Neuronal stem cell (in vitro differentiated cells): ENCODE results near the gene NPR2.
A peak's percentile ranks its signal among the peaks of the same experiment; 100 is the strongest.

ENCODE experiments used
- DNase-seq: peaks from one replicate; pipeline ENCODE4 v3.0.0-alpha.2; 2013; ENCODE audit warnings: low spot score
- H2AFZ ChIP-seq: one replicate; pipeline ENCODE4 v1.6.1; 2013; ENCODE audit warnings: mild to moderate bottlenecking, low read length, inconsistent platforms
- H2AK5ac ChIP-seq: 2 replicates; pipeline ENCODE4 v1.6.1; 2013; ENCODE audit warnings: low read depth, mild to moderate bottlenecking, inconsistent platforms, low read length, moderate library complexity, mixed read lengths
- H2BK120ac ChIP-seq: 2 replicates; pipeline ENCODE4 v1.6.1; 2013; ENCODE audit warnings: low read depth, mild to moderate bottlenecking, inconsistent platforms, low read length, moderate library complexity, mixed read lengths
- H2BK12ac ChIP-seq: one replicate; pipeline ENCODE4 v1.6.1; 2013; ENCODE audit warnings: low read length, inconsistent platforms
- H2BK15ac ChIP-seq: 2 replicates; pipeline ENCODE4 v1.6.1; 2013; ENCODE audit warnings: mild to moderate bottlenecking, low read length, inconsistent platforms, mixed read lengths
- H2BK5ac ChIP-seq: one replicate; pipeline ENCODE4 v1.6.1; 2013; ENCODE audit warnings: inconsistent platforms, mild to moderate bottlenecking, low read length, moderate library complexity
- H3K14ac ChIP-seq: one replicate; pipeline ENCODE4 v1.6.1; 2013; ENCODE audit warnings: low read length, inconsistent platforms
- H3K18ac ChIP-seq: 2 replicates; pipeline ENCODE4 v1.6.1; 2013; ENCODE audit warnings: low read length, inconsistent platforms
- H3K23ac ChIP-seq: 2 replicates; pipeline ENCODE4 v1.6.1; 2013; ENCODE audit warnings: low read depth, mild to moderate bottlenecking, mixed read lengths, low read length, inconsistent platforms; ENCODE audit not compliant: poor library complexity
- H3K27ac ChIP-seq: replicated peaks from 3 replicates; pipeline ENCODE4 v1.5.1; 2013; ENCODE audit warnings: low read length, inconsistent platforms
- H3K27me3 ChIP-seq, 3 experiments: 2 replicates each; pipeline ENCODE4 v1.6.1; 2013; ENCODE audit warnings: low read length in 3 of 3, mild to moderate bottlenecking in 2 of 3, inconsistent platforms in 1 of 3, low read depth in 1 of 3, mixed read lengths in 1 of 3, moderate library complexity in 1 of 3; ENCODE audit not compliant: control insufficient read depth in 3 of 3, insufficient read depth in 3 of 3
- H3K36me3 ChIP-seq, 2 donors: replicated peaks in 1 of 2; 2 replicates each; pipeline ENCODE4 v1.6.1; 2013; ENCODE audit warnings: low read length in 2 of 2; ENCODE audit not compliant: control insufficient read depth in 2 of 2, insufficient read depth in 2 of 2
- H3K4ac ChIP-seq: 2 replicates; pipeline ENCODE4 v1.6.1; 2013; ENCODE audit warnings: inconsistent platforms, mild to moderate bottlenecking, low read length, moderate library complexity
- H3K4me1 ChIP-seq, 2 donors: 1 replicate in 1 of 2; 2 replicates in 1 of 2; pipeline ENCODE4 v1.6.1; 2013; ENCODE audit warnings: low read length in 2 of 2, low read depth in 1 of 2; ENCODE audit not compliant: control insufficient read depth in 2 of 2, insufficient read depth in 1 of 2
- H3K4me2 ChIP-seq: one replicate; pipeline ENCODE4 v1.6.1; 2013; ENCODE audit warnings: mild to moderate bottlenecking, low read length, inconsistent platforms; ENCODE audit not compliant: insufficient read depth, poor library complexity, severe bottlenecking
- H3K4me3 ChIP-seq, 2 donors: 2 replicates each; pipeline ENCODE4 v1.5.1; 2013; ENCODE audit warnings: low read length in 2 of 2, mild to moderate bottlenecking in 2 of 2, inconsistent platforms in 1 of 2, moderate library complexity in 1 of 2
- H3K79me1 ChIP-seq: one replicate; pipeline ENCODE4 v1.6.1; 2013; ENCODE audit warnings: low read depth, mild to moderate bottlenecking, inconsistent platforms, low read length, moderate library complexity
- H3K9ac ChIP-seq: one replicate; pipeline ENCODE4 v1.6.1; 2013; ENCODE audit warnings: mild to moderate bottlenecking, low read depth, low read length, inconsistent platforms; ENCODE audit not compliant: poor library complexity
- H3K9me3 ChIP-seq, 2 donors: replicated peaks in 1 of 2; 2 replicates each; pipeline versions ENCODE3 to v1.6.1; 2013; ENCODE audit warnings: low read length in 2 of 2, mild to moderate bottlenecking in 2 of 2, inconsistent platforms in 1 of 2, low read depth in 1 of 2, mixed read lengths in 1 of 2, moderate library complexity in 1 of 2; ENCODE audit not compliant: control insufficient read depth in 2 of 2, insufficient read depth in 1 of 2
- H4K8ac ChIP-seq: one replicate; pipeline ENCODE4 v1.6.1; 2013; ENCODE audit warnings: low read depth, mild to moderate bottlenecking, inconsistent platforms, low read length, moderate library complexity
- H4K91ac ChIP-seq: one replicate; pipeline ENCODE4 v1.6.1; 2013; ENCODE audit warnings: low read length, low read depth, mild to moderate bottlenecking, inconsistent platforms; ENCODE audit not compliant: poor library complexity
- WGBS, 2 donors: extraction: QIAGEN DNeasy Blood & Tissue Kit; methylation state at CpG; one replicate each; pipeline ENCODE4 v1.1.7; 2013; ENCODE audit warnings: missing lambda C conversion rate in 2 of 2, mixed read lengths in 1 of 2; ENCODE audit not compliant: insufficient read length in 2 of 2, insufficient replicate concordance in 1 of 2; ENCODE audit errors: extremely low coverage in 2 of 2; 5-methylcytosine and 5-hydroxymethylcytosine counted together

The NPR2 gene

GRCh38 chr9:35798658-35799374 is 7.4 kb downstream of the NPR2 start:
- Histone ChIP-seq H3K4me1 (no peaks in the 10 kb centered on the region), H2BK120ac (no peak overlapping the region), H4K8ac (no peak overlapping the region), H3K27ac (no peak overlapping the region), H3K18ac (no peak overlapping the region), H2AFZ (no peak overlapping the region), H4K91ac (no peak overlapping the region), H2AK5ac (no peak overlapping the region), H3K9ac (no peak overlapping the region), H2BK12ac (no peak overlapping the region), H3K14ac (no peak overlapping the region), H3K4me3 (no peak overlapping the region), H3K4ac (no peak overlapping the region), H2BK5ac (no peak overlapping the region), H3K4me2 (no peak overlapping the region), H3K36me3 (peaks cover 0 to 16% of the 10 kb centered on the region in 2 donors), H2BK15ac (no peak overlapping the region), H3K27me3 (peaks cover 0 to 51% (median 0%) of the 10 kb centered on the region in 3 experiments), H3K23ac (no peak overlapping the region), H3K79me1 (no peaks in the 10 kb centered on the region), H3K9me3 (no peaks in the 10 kb centered on the region)
- DNase-seq = no peak
- no CpG with 5 or more reads among the region's 4 CpGs for WGBS, 2 donors

- H2BK15ac ChIP-seq = no peak overlapping the region
- no peak overlapping the region for H3K4me2 ChIP-seq
- H3K27ac ChIP-seq = no peak overlapping the region
- H3K18ac ChIP-seq = no peak overlapping the region
- peaks cover 0 to 19% of the 10 kb centered on the region in 2 donors for H3K36me3 ChIP-seq
- DNase-seq = no peak
- H3K14ac ChIP-seq = no peak overlapping the region
- H3K9me3 ChIP-seq = no peaks in the 10 kb centered on the region
- peaks cover 0 to 59% (median 0%) of the 10 kb centered on the region in 3 experiments for H3K27me3 ChIP-seq
- H2AK5ac ChIP-seq = no peak overlapping the region
- no peak overlapping the region for H2BK120ac ChIP-seq
- no peak overlapping the region for H4K91ac ChIP-seq
- WGBS, 2 donors = no CpG with 5 or more reads among the region's 7 CpGs
- no peaks in the 10 kb centered on the region for H3K4me1 ChIP-seq
- H3K23ac ChIP-seq = peak overlapping the region; percentile 5
- peak overlapping the region; percentile 31 for H3K9ac ChIP-seq
- H2AFZ ChIP-seq = no peak overlapping the region
- H3K4me3 ChIP-seq = no peak overlapping the region
- no peak overlapping the region for H2BK5ac ChIP-seq
- H3K79me1 ChIP-seq = no peaks in the 10 kb centered on the region
- no peak overlapping the region for H3K4ac ChIP-seq
- no peak overlapping the region for H4K8ac ChIP-seq
- no peak overlapping the region for H2BK12ac ChIP-seq
Observed at GRCh38 chr9:35800530-35800929, 9.1 kb downstream of the NPR2 start.

- Histone ChIP-seq H2BK120ac (no peak overlapping the region), H2AK5ac (no peak overlapping the region), H3K79me1 (no peaks in the 10 kb centered on the region), H3K9ac (no peak overlapping the region), H4K91ac (no peak overlapping the region), H4K8ac (no peak overlapping the region), H3K27me3 (peaks cover 0 to 62% (median 0%) of the 10 kb centered on the region in 3 experiments), H2BK5ac (no peak overlapping the region), H3K23ac (no peak overlapping the region), H3K14ac (no peak overlapping the region), H3K36me3 (peaks cover 0 to 27% of the 10 kb centered on the region in 2 donors), H3K4me2 (no peak overlapping the region), H3K4me1 (no peaks in the 10 kb centered on the region), H2BK12ac (no peak overlapping the region), H2BK15ac (no peak overlapping the region), H2AFZ (no peak overlapping the region), H3K4me3 (peak overlapping the region in 1 of 2 donors; percentile 15), H3K18ac (no peak overlapping the region), H3K27ac (no peak overlapping the region), H3K4ac (no peak overlapping the region), H3K9me3 (no peaks in the 10 kb centered on the region)
- DNase-seq = no peak
- WGBS, 2 donors = no CpG with 5 or more reads among the region's 13 CpGs
Observed at GRCh38 chr9:35801328-35802128, 10.1 kb downstream of the NPR2 start.

- Histone ChIP-seq H2BK5ac (no peak overlapping the region), H3K36me3 (peaks cover 0 to 34% of the 10 kb centered on the region in 2 donors), H3K18ac (no peak overlapping the region), H3K79me1 (no peaks in the 10 kb centered on the region), H3K4me3 (no peak overlapping the region), H3K27me3 (peaks cover 0 to 41% (median 0%) of the 10 kb centered on the region in 3 experiments), H2BK15ac (no peak overlapping the region), H3K27ac (no peak overlapping the region), H4K8ac (no peak overlapping the region), H3K14ac (no peak overlapping the region), H3K4ac (no peak overlapping the region), H3K4me1 (no peaks in the 10 kb centered on the region), H3K9me3 (no peaks in the 10 kb centered on the region), H2BK120ac (no peak overlapping the region), H4K91ac (no peak overlapping the region), H3K23ac (no peak overlapping the region), H3K4me2 (no peak overlapping the region), H2AK5ac (no peak overlapping the region), H2BK12ac (no peak overlapping the region), H2AFZ (no peak overlapping the region), H3K9ac (no peak overlapping the region)
- no peak for DNase-seq
- no CpG with 5 or more reads among the region's 8 CpGs for WGBS, 2 donors
Observed at GRCh38 chr9:35806101-35806500, 14.7 kb downstream of the NPR2 start.
